Measurements from ENCODE around the gene DOCK1. TPM values are rescaled to one million over a fixed set of nuclear protein-coding genes. Genes with fewer than 3 reads are reported as not detected.

The DOCK1 gene
- total RNA-seq, 2 donors from 2014 or later, result 72.4 to 89.3 TPM

DNA sequence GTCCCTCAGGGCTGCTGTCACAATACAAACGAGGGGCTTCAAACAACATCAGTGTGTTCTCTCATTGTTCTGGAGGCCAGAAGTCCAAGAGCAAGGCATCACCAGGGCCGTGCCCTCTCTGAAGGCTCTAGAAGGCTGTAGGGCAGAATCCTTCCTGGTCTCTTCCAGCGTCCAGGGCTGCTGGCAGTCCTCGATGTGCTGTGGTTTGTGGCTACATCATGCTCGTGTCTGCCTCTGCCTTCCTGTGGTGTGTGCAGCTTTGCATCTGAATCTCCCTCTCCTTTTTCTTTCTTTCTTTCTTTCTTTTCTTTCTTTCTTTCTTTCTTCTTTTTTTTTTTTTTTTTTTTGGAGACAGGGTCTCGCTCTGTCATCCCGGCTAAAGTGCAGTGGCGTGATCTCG is 187.7 kb downstream of the DOCK1 start:
- Mint-ChIP-seq H3K4me3 (no peak overlapping the region), H3K36me3 (ENCODE audit: low read depth) (peaks cover 59% of the 10 kb centered on the region), H3K9me3 (no peaks in the 10 kb centered on the region), H3K27ac (no peak overlapping the region), H3K4me1 (peaks cover 5% of the 10 kb centered on the region), H3K27me3 (ENCODE audit: insufficient read depth) (no peaks in the 10 kb centered on the region)
- Histone ChIP-seq H3K4me3 (ENCODE audit: low read length) (no peak overlapping the region), H3K27me3 (ENCODE audit: control insufficient read depth, insufficient read depth, low read length, poor library complexity, severe bottlenecking) (no peaks in the 10 kb centered on the region), H3K4me1 (ENCODE audit: control insufficient read depth, insufficient read depth, low read length) (no peaks in the 10 kb centered on the region), H3K9ac (ENCODE audit: extremely low read depth, low read length, poor library complexity, severe bottlenecking) (no peak overlapping the region), H3K27ac (ENCODE audit: low read depth, low read length) (no peak overlapping the region), H3K36me3 (ENCODE audit: control insufficient read depth, insufficient read depth, low read length) (peaks cover 16% of the 10 kb centered on the region), H3K9me3 (ENCODE audit: control insufficient read depth, low read length) (peaks cover 8% of the 10 kb centered on the region)
- no peak for DNase-seq
- TF ChIP-seq, protein P1, sequence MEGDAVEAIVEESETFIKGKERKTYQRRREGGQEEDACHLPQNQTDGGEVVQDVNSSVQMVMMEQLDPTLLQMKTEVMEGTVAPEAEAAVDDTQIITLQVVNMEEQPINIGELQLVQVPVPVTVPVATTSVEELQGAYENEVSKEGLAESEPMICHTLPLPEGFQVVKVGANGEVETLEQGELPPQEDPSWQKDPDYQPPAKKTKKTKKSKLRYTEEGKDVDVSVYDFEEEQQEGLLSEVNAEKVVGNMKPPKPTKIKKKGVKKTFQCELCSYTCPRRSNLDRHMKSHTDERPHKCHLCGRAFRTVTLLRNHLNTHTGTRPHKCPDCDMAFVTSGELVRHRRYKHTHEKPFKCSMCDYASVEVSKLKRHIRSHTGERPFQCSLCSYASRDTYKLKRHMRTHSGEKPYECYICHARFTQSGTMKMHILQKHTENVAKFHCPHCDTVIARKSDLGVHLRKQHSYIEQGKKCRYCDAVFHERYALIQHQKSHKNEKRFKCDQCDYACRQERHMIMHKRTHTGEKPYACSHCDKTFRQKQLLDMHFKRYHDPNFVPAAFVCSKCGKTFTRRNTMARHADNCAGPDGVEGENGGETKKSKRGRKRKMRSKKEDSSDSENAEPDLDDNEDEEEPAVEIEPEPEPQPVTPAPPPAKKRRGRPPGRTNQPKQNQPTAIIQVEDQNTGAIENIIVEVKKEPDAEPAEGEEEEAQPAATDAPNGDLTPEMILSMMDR (conservative IDR thresholded peaks at IDR 0.05), result no peak
- 97 to 98% methylated on average over 5 to 9 of the region's 9 CpGs for WGBS, 2 experiments (ENCODE audit: insufficient coverage in 1 of 2, insufficient read length in 1 of 2)

DNA sequence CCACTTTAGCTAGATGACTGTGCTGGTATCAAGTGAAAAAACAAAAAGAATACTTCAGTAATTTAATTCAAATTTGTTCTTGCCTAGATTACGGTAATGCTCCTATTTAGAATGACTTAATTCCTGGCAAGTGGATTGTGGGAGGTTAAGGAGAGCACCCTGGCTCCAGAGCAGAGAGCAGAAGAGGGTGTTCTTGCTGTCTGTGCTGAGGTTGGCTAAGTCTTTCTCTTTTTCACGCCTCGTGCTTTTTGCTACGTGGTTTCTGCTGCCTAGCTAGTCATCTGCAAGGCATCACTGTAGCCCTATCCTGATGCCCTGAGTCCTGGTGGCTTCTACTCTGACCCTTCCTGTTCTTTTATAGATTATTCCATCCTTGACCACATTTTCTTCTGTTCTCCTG is 189.8 kb downstream of the DOCK1 start:
- H3K4me1 Mint-ChIP-seq, result peaks cover 5% of the 10 kb centered on the region
- H3K27ac Mint-ChIP-seq, result no peak overlapping the region
- no peak overlapping the region for H3K9ac ChIP-seq (ENCODE audit: extremely low read depth, low read length, poor library complexity, severe bottlenecking)
- WGBS, 2 experiments (ENCODE audit: insufficient coverage in 1 of 2, insufficient read length in 1 of 2), result 95 to 98% methylated on average over 4 of the region's 4 CpGs
- H3K36me3 ChIP-seq (ENCODE audit: control insufficient read depth, insufficient read depth, low read length), result peaks cover 27% of the 10 kb centered on the region
- no peak overlapping the region for H3K4me3 Mint-ChIP-seq
- H3K9me3 Mint-ChIP-seq, result no peaks in the 10 kb centered on the region
- no peaks in the 10 kb centered on the region for H3K27me3 ChIP-seq (ENCODE audit: control insufficient read depth, insufficient read depth, low read length, poor library complexity, severe bottlenecking)
- no peak overlapping the region for H3K4me3 ChIP-seq (ENCODE audit: low read length)
- no peaks in the 10 kb centered on the region for H3K4me1 ChIP-seq (ENCODE audit: control insufficient read depth, insufficient read depth, low read length)
- H3K27ac ChIP-seq (ENCODE audit: low read depth, low read length), result no peak overlapping the region
- H3K27me3 Mint-ChIP-seq (ENCODE audit: insufficient read depth), result no peaks in the 10 kb centered on the region
- DNase-seq, result no peak
- H3K9me3 ChIP-seq (ENCODE audit: control insufficient read depth, low read length), result peaks cover 8% of the 10 kb centered on the region
- peaks cover 63% of the 10 kb centered on the region for H3K36me3 Mint-ChIP-seq (ENCODE audit: low read depth)
- TF ChIP-seq, protein P1 (conservative IDR thresholded peaks at IDR 0.05), result no peak

DNA sequence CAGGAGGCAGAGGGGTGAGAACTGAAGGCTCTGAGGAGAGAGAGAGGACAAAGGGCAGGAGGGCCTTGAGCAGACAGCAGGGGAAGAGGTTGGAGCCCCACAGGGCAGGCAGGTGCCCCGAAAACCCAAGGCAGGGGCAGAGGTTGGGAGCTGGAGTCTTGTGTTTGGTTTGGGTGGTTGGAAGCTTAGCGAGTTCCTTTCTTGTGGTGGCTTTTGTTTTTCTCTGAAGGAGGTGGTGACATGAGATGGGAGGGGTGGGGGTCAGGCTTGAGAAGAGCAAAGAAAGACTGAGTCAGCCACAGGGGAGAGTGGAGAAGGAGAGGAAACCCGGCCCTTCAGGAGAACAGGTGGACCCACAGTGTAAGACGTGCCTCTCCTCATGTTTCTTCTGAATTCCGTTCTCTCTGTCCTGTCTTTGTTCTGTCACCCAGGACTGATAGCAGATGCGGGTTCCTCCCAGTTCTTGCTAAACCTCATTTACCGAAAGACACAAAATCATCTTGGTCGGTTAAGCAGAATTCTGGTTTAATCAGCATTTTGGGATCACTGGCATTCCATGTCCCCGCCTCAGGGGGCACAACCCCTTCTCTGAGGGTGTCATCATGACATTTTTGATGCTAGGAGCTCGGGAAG is 195.9 kb downstream of the DOCK1 start:
- H3K4me1 ChIP-seq (ENCODE audit: control insufficient read depth, insufficient read depth, low read length), result no peaks in the 10 kb centered on the region
- H3K4me3 ChIP-seq (ENCODE audit: low read length), result no peak overlapping the region
- H3K9me3 Mint-ChIP-seq, result no peaks in the 10 kb centered on the region
- H3K4me3 Mint-ChIP-seq, result no peak overlapping the region
- peaks cover 2% of the 10 kb centered on the region for H3K4me1 Mint-ChIP-seq
- peaks cover 63% of the 10 kb centered on the region for H3K36me3 Mint-ChIP-seq (ENCODE audit: low read depth)
- no peaks in the 10 kb centered on the region for H3K27me3 ChIP-seq (ENCODE audit: control insufficient read depth, insufficient read depth, low read length, poor library complexity, severe bottlenecking)
- H3K27me3 Mint-ChIP-seq (ENCODE audit: insufficient read depth), result no peaks in the 10 kb centered on the region
- peak overlapping the region; percentile 72 for H3K27ac Mint-ChIP-seq
- peaks cover 5% of the 10 kb centered on the region for H3K9me3 ChIP-seq (ENCODE audit: control insufficient read depth, low read length)
- TF ChIP-seq, protein P1 (conservative IDR thresholded peaks at IDR 0.05), result no peak
- DNase-seq, result no peak
- no peak overlapping the region for H3K9ac ChIP-seq (ENCODE audit: extremely low read depth, low read length, poor library complexity, severe bottlenecking)
- no peak overlapping the region for H3K27ac ChIP-seq (ENCODE audit: low read depth, low read length)
- peaks cover 25% of the 10 kb centered on the region for H3K36me3 ChIP-seq (ENCODE audit: control insufficient read depth, insufficient read depth, low read length)
- WGBS, 2 experiments (ENCODE audit: insufficient coverage in 1 of 2, insufficient read length in 1 of 2), result 90 to 97% methylated on average over 7 to 10 of the region's 10 CpGs

All from endodermal cell (in vitro differentiated cells).